A549 (cell line): ENCODE results near the gene ALDH3B1. TPM values are rescaled to one million over a fixed set of nuclear protein-coding genes. Genes with fewer than 3 reads are reported as not detected.

Source experiments
- ATAC-seq, 2 experiments: fragments of 200-7000 bp in 1 of 2; fragments of >200 bp in 1 of 2; cut with Nextera tagmentation in 1 of 2; cut with Tn5 transposase in 1 of 2; 3 replicates each; pipeline versions ENCODE4 v1.8.0 to v1.9.1; 2018 to 2020; ENCODE audit warnings: mild to moderate bottlenecking in 1 of 2, moderate library complexity in 1 of 2
- CTCF ChIA-PET: fragments of 300-600 bp; sonication (Branson Sonifier 250); formaldehyde crosslinking; extraction: SDS; loops from one replicate; lab custom pipeline; 2021; ENCODE audit warnings: antibody characterized with exemption, inconsistent platforms; lab: Yijun Ruan, JAX
- POLR2A ChIA-PET: fragments of 350-600 bp; formaldehyde crosslinking; extraction: SDS; loops from one replicate; lab custom pipeline; 2021; ENCODE audit warnings: antibody characterized with exemption, inconsistent platforms; lab: Yijun Ruan, JAX
- DNase-seq, 2 experiments: peaks; one replicate each; pipeline versions ENCODE4 v3.0.0 to v3.0.0-alpha.2; 2011 to 2016; ENCODE audit warnings: low read depth in 1 of 2, low spot score in 1 of 2
- FAIRE-seq: peaks from 2 replicates; lab custom pipeline; 2011; peaks lifted over from hg19 to GRCh38; lab: Jason Lieb, UNC
- H3K27ac ChIP-seq, 2 experiments: fragments of >200 bp; sonication (Bioruptor Twin); formaldehyde crosslinking; 3 replicates each; pipeline ENCODE4 v1.5.1; 2016 to 2017
- H3K4me1 ChIP-seq: fragments of >200 bp; sonication (Bioruptor Twin); formaldehyde crosslinking; 3 replicates; pipeline ENCODE4 v1.6.1; 2016
- H3K4me2 ChIP-seq: fragments of >200 bp; sonication (Bioruptor Twin); formaldehyde crosslinking; 3 replicates; pipeline ENCODE4 v1.6.1; 2016
- H3K4me3 ChIP-seq: fragments of >200 bp; sonication (Bioruptor Twin); formaldehyde crosslinking; 3 replicates; pipeline ENCODE4 v1.5.1; 2016
- H3K9me3 ChIP-seq: fragments of >200 bp; sonication (Bioruptor Twin); formaldehyde crosslinking; 3 replicates; pipeline ENCODE4 v1.6.1; 2016
- CEBPB ChIP-seq, 2 experiments: fragments of >200 bp in 1 of 2; sonication (Bioruptor Twin) in 1 of 2; formaldehyde crosslinking in 1 of 2; IDR thresholded peaks; 2 replicates each; pipeline ENCODE4 v1.6.1; 2012 to 2016
- EHMT2 ChIP-seq: fragments of 200-600 bp; sonication (generic); IDR thresholded peaks from 2 replicates; pipeline ENCODE4 v1.6.1; 2016; ENCODE audit warnings: antibody characterized with exemption, low read depth, mild to moderate bottlenecking, moderate library complexity
- ELK1 ChIP-seq: fragments of 150-350 bp; IDR thresholded peaks from 2 replicates; pipeline ENCODE4 v1.6.1; 2014; ENCODE audit warnings: low read depth, mild to moderate bottlenecking, low read length
- FOSL2 ChIP-seq, 2 experiments: fragments of 450-650 bp in 1 of 2; fragments of >200 bp in 1 of 2; sonication (Bioruptor Twin) in 1 of 2; formaldehyde crosslinking; IDR thresholded peaks; 2 replicates each; pipeline versions ENCODE4 v1.5.0 to v1.6.1; 2016 to 2020; ENCODE audit warnings: mild to moderate bottlenecking in 1 of 2, moderate library complexity in 1 of 2
- FOXS1 ChIP-seq: fragments of 250-450 bp; sonication (Bioruptor Pico); IDR thresholded peaks from 2 replicates; pipeline ENCODE4 v1.5.0; 2020; ENCODE audit warnings: mild to moderate bottlenecking, moderate library complexity
- GATA3 ChIP-seq: IDR thresholded peaks from 2 replicates; pipeline ENCODE4 v1.6.1; 2012; ENCODE audit warnings: borderline replicate concordance
- HES2 ChIP-seq: fragments of >200 bp; sonication (Bioruptor Twin); formaldehyde crosslinking; IDR thresholded peaks from 2 replicates; pipeline ENCODE4 v1.6.1; 2016
- HMGXB4 ChIP-seq: fragments of 250-450 bp; sonication (Bioruptor Pico); IDR thresholded peaks from 2 replicates; pipeline ENCODE4 v1.5.0; 2021; ENCODE audit warnings: mild to moderate bottlenecking, moderate library complexity, borderline replicate concordance
- HOXA7 ChIP-seq: fragments of 250-450 bp; sonication (Bioruptor Pico); IDR thresholded peaks from 2 replicates; pipeline ENCODE4 v1.5.0; 2020; ENCODE audit warnings: mild to moderate bottlenecking, moderate library complexity
- HOXB13 ChIP-seq: fragments of 250-450 bp; sonication (Bioruptor Pico); IDR thresholded peaks from 2 replicates; pipeline ENCODE4 v1.5.0; 2020; ENCODE audit warnings: low read depth, mild to moderate bottlenecking, moderate library complexity
- HOXB5 ChIP-seq: fragments of 250-450 bp; sonication (Bioruptor Pico); IDR thresholded peaks from 2 replicates; pipeline ENCODE4 v1.5.0; 2020; ENCODE audit warnings: mild to moderate bottlenecking, moderate library complexity
- JUN ChIP-seq, 2 experiments: fragments of >200 bp; sonication (Bioruptor Twin); formaldehyde crosslinking; IDR thresholded peaks; 2 replicates in 1 of 2; 3 replicates in 1 of 2; pipeline ENCODE4 v1.6.1; 2016 to 2017
- JUNB ChIP-seq: fragments of >200 bp; sonication (Bioruptor Twin); formaldehyde crosslinking; IDR thresholded peaks from 2 replicates; pipeline ENCODE4 v1.6.1; 2016
- NFE2L2 ChIP-seq: fragments of 150-350 bp; conservative IDR thresholded peaks from 2 replicates; pipeline ENCODE4 v1.6.1; 2014; ENCODE audit warnings: low read length
- NPAS2 ChIP-seq: fragments of 250-450 bp; sonication (Bioruptor Pico); IDR thresholded peaks from 2 replicates; pipeline ENCODE4 v1.8.0; 2022; ENCODE audit warnings: mild to moderate bottlenecking, moderate library complexity, borderline replicate concordance
- PHF8 ChIP-seq: fragments of 200-600 bp; sonication (generic); IDR thresholded peaks from 2 replicates; pipeline ENCODE4 v1.6.1; 2016; ENCODE audit warnings: low read depth, mild to moderate bottlenecking, antibody characterized with exemption, moderate library complexity, borderline replicate concordance
- RAD21 ChIP-seq, 2 experiments: fragments of >200 bp in 1 of 2; sonication (Bioruptor Twin) in 1 of 2; formaldehyde crosslinking in 1 of 2; IDR thresholded peaks in 1 of 2; conservative IDR thresholded peaks in 1 of 2; 2 replicates in 1 of 2; 3 replicates in 1 of 2; pipeline ENCODE4 v1.6.1; 2012 to 2018; ENCODE audit warnings: inconsistent platforms in 1 of 2
- REST ChIP-seq: fragments of 200-600 bp; sonication (generic); IDR thresholded peaks from 2 replicates; pipeline ENCODE4 v1.6.1; 2016; ENCODE audit warnings: antibody characterized with exemption, mild to moderate bottlenecking, moderate library complexity
- SMC3 ChIP-seq: fragments of >200 bp; sonication (Bioruptor Twin); formaldehyde crosslinking; IDR thresholded peaks from 3 replicates; pipeline ENCODE4 v1.6.1; 2018; ENCODE audit warnings: inconsistent platforms
- SREBF2 ChIP-seq: fragments of 450-650 bp; IDR thresholded peaks from 2 replicates; pipeline ENCODE4 v1.6.1; 2014; ENCODE audit warnings: mild to moderate bottlenecking, moderate library complexity
- TFCP2L1 ChIP-seq: fragments of 250-450 bp; sonication (Bioruptor Pico); IDR thresholded peaks from 2 replicates; pipeline ENCODE4 v1.5.0; 2021; ENCODE audit warnings: mild to moderate bottlenecking
- TP53 ChIP-seq: fragments of 250-450 bp; sonication (Bioruptor Pico); IDR thresholded peaks from 2 replicates; pipeline ENCODE4 v1.5.0; 2021; ENCODE audit warnings: mild to moderate bottlenecking, moderate library complexity
- WGBS: methylation state at CpG from one replicate; pipeline ENCODE4 v1.1.6; 2017; ENCODE audit errors: missing lambda C conversion rate; 5-methylcytosine and 5-hydroxymethylcytosine counted together
- polyA plus RNA-seq, 4 experiments: library from polyadenylated mRNA; depleted of rRNA in 3 of 4; stranded (reverse); fragments of >200 nt; fragmentation: RNase III in 1 of 4; extraction: RNeasy Plus Mini Kit Qiagen cat#74134 plus additional on column Dnase treatment in 1 of 4; gene quantifications; 2 replicates in 3 of 4; 3 replicates in 1 of 4; pipeline ENCODE4 v1.2.3, GENCODE V29; 2011 to 2017
- TF ChIP-seq, protein P1 (sequence below): fragments of >200 bp; sonication (Bioruptor Twin); formaldehyde crosslinking; IDR thresholded peaks from 3 replicates; pipeline ENCODE4 v1.6.1; 2016
- TF ChIP-seq, protein P2 (sequence below): IDR thresholded peaks from 2 replicates; pipeline ENCODE4 v1.6.1; 2012; ENCODE audit warnings: low read depth, borderline replicate concordance
- TF ChIP-seq, protein P3 (sequence below): IDR thresholded peaks from 2 replicates; pipeline ENCODE4 v1.6.1; 2012

ALDH3B1 gene
- polyA plus RNA-seq, 2 of the 4 experiments (the other 2 are of a cell fraction): 93.7 to 130 TPM

DNA sequence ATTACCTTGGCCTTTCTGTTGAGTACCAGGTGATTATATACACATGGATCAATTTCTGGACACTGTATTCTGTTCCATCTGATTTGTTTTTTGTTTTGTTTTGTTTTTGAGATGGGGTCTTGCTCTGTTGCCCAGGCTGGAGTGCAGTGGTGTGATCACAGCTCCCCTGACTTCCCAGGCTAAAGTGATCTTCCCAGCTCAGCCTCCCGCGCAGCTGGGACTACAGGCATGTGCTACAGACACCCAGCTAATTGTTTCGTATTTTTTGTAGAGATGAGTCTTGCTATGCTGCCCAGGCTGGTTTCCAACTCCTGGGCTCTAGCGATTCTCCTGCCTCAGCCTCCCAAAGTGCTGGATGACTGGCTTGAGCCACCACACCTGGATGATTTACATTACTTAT lies 47.7 kb downstream of the ALDH3B1 start:
- Histone ChIP-seq H3K4me3 (no peak overlapping the region), H3K4me1 (no peaks in the 10 kb centered on the region), H3K9me3 (no peaks in the 10 kb centered on the region), H3K4me2 (no peak overlapping the region)
- WGBS: 95% methylated on average over 4 of the region's 4 CpGs
- DNase-seq (no peak), ATAC-seq (no peak), FAIRE-seq (no peak)
- no peak for TF ChIP-seq NPAS2 (CRISPR knock-in tag)
- no peak for TF ChIP-seq FOSL2 (IDR thresholded peaks at IDR 0.05)
- TF ChIP-seq FOSL2 (CRISPR knock-in tag; IDR thresholded peaks at IDR 0.05): no peak
- TF ChIP-seq, protein P1, sequence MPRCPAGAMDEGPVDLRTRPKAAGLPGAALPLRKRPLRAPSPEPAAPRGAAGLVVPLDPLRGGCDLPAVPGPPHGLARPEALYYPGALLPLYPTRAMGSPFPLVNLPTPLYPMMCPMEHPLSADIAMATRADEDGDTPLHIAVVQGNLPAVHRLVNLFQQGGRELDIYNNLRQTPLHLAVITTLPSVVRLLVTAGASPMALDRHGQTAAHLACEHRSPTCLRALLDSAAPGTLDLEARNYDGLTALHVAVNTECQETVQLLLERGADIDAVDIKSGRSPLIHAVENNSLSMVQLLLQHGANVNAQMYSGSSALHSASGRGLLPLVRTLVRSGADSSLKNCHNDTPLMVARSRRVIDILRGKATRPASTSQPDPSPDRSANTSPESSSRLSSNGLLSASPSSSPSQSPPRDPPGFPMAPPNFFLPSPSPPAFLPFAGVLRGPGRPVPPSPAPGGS: no peak
- TF ChIP-seq, protein P2, sequence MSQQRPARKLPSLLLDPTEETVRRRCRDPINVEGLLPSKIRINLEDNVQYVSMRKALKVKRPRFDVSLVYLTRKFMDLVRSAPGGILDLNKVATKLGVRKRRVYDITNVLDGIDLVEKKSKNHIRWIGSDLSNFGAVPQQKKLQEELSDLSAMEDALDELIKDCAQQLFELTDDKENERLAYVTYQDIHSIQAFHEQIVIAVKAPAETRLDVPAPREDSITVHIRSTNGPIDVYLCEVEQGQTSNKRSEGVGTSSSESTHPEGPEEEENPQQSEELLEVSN: no peak
- no peak for TF ChIP-seq JUN (IDR thresholded peaks at IDR 0.05)
- TF ChIP-seq SREBF2: no peak
- TF ChIP-seq HES2: no peak
- TF ChIP-seq HOXB13 (CRISPR knock-in tag): no peak
- TF ChIP-seq SMC3: no peak
- TF ChIP-seq FOXS1: no peak
- TF ChIP-seq CEBPB (IDR thresholded peaks at IDR 0.05): no peak
- TF ChIP-seq, protein P3, sequence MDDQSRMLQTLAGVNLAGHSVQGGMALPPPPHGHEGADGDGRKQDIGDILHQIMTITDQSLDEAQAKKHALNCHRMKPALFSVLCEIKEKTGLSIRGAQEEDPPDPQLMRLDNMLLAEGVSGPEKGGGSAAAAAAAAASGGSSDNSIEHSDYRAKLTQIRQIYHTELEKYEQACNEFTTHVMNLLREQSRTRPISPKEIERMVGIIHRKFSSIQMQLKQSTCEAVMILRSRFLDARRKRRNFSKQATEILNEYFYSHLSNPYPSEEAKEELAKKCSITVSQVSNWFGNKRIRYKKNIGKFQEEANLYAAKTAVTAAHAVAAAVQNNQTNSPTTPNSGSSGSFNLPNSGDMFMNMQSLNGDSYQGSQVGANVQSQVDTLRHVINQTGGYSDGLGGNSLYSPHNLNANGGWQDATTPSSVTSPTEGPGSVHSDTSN: no peak
- no peak for TF ChIP-seq NFE2L2
- TF ChIP-seq TFCP2L1: no peak
- TF ChIP-seq PHF8: no peak
- no peak for TF ChIP-seq GATA3
- no peak for TF ChIP-seq RAD21 (conservative IDR thresholded peaks at IDR 0.05 in 1 of 2, IDR thresholded peaks at IDR 0.05 in 1 of 2)
- TF ChIP-seq, all 56 proteins: peak for 0
- CTCF ChIA-PET: no interaction called here
- no peak overlapping the region for H3K27ac ChIP-seq
- POLR2A ChIA-PET: interaction anchor here (0.7 kb wide), 1 partner anchor 30 kb away, joined by 8 read pairs; no protein-coding TSS in a partner anchor

GRCh38 chr11:68061508-68061907 lies 51.4 kb downstream of the ALDH3B1 start:
- WGBS: 89% methylated on average over 5 of the region's 7 CpGs
- ATAC-seq (no peak), DNase-seq (no peak), FAIRE-seq (no peak)
- H3K4me2 ChIP-seq: no peak overlapping the region
- H3K27ac ChIP-seq: no peak overlapping the region
- no peaks in the 10 kb centered on the region for H3K4me1 ChIP-seq
- TF ChIP-seq HOXA7 (CRISPR knock-in tag) (no peak), TP53 (CRISPR knock-in tag) (no peak), ELK1 (no peak), RAD21 (conservative IDR thresholded peaks at IDR 0.05 in 1 of 2, IDR thresholded peaks at IDR 0.05 in 1 of 2) (no peak), CEBPB (IDR thresholded peaks at IDR 0.05) (no peak), JUNB (no peak), REST (no peak), HOXB5 (no peak), EHMT2 (no peak), HMGXB4 (CRISPR knock-in tag) (no peak), FOXS1 (no peak)
- TF ChIP-seq, protein P1: no peak
- ChIA-PET CTCF (interaction anchor here (1.0 kb wide), 1 partner anchor 15 kb away, joined by 4 read pairs; no protein-coding TSS in a partner anchor), POLR2A (no interaction called here)
- H3K9me3 ChIP-seq: no peaks in the 10 kb centered on the region
- H3K4me3 ChIP-seq: no peak overlapping the region
